Left kidney (tissue), 2 donors: Measurements from ENCODE around the gene LRTM1. TPM values are rescaled to one million over a fixed set of nuclear protein-coding genes. Genes with fewer than 3 reads are reported as not detected.

ENCODE experiments used
- DNase-seq: peaks from one replicate; pipeline ENCODE4 v3.0.0-alpha.2; 2013
- polyA plus RNA-seq: library from polyadenylated mRNA; unstranded; fragments of 120-200 nt; gene quantifications from one replicate; pipeline ENCODE4 v1.2.1, GENCODE V29; 2013; ENCODE audit not compliant: insufficient read length

LRTM1 gene
- polyA plus RNA-seq, 1 donor: not detected

- DNase-seq: peak; percentile 70
Observed at GRCh38 chr3:54891540-54891897, 36.3 kb downstream of the LRTM1 start.

GRCh38 chr3:54889731-54890130 is 38.1 kb downstream of the LRTM1 start:
- no peak for DNase-seq

- DNase-seq: no peak
Observed at GRCh38 chr3:54888873-54889272, 39.0 kb downstream of the LRTM1 start.

GRCh38 chr3:54888162-54888561 is 39.7 kb downstream of the LRTM1 start:
- no peak for DNase-seq

GRCh38 chr3:54882129-54882833 is 45.6 kb downstream of the LRTM1 start:
- DNase-seq: no peak

- DNase-seq: no peak
Observed at GRCh38 chr3:54878145-54878544, 49.7 kb downstream of the LRTM1 start.

- no peak for DNase-seq
Observed at GRCh38 chr3:54877730-54878129, 50.1 kb downstream of the LRTM1 start.

GRCh38 chr3:54876694-54877093 is 51.2 kb downstream of the LRTM1 start:
- DNase-seq: no peak

GRCh38 chr3:54875596-54876268 is 52.1 kb downstream of the LRTM1 start:
- no peak for DNase-seq

GRCh38 chr3:54874816-54875556 is 52.9 kb downstream of the LRTM1 start:
- DNase-seq: no peak

GRCh38 chr3:54873059-54874010 is 54.5 kb downstream of the LRTM1 start:
- DNase-seq: no peak

GRCh38 chr3:54871867-54872266 is 56.0 kb downstream of the LRTM1 start:
- DNase-seq: no peak

GRCh38 chr3:54870423-54870822 is 57.4 kb downstream of the LRTM1 start:
- DNase-seq: peak; percentile 64
